ENCODE measurements around the gene SF3B6. TPM values are rescaled to one million over a fixed set of nuclear protein-coding genes. Genes with fewer than 3 reads are reported as not detected.
A peak's percentile ranks its signal among the peaks of the same experiment; 100 is the strongest.

The SF3B6 gene
- total and polyA plus RNA-seq, 9 of the 15 experiments (the other 6 are each of a cell fraction or from before 2014, with no cell fraction given): 146 to 591 (median 295) TPM

DNA sequence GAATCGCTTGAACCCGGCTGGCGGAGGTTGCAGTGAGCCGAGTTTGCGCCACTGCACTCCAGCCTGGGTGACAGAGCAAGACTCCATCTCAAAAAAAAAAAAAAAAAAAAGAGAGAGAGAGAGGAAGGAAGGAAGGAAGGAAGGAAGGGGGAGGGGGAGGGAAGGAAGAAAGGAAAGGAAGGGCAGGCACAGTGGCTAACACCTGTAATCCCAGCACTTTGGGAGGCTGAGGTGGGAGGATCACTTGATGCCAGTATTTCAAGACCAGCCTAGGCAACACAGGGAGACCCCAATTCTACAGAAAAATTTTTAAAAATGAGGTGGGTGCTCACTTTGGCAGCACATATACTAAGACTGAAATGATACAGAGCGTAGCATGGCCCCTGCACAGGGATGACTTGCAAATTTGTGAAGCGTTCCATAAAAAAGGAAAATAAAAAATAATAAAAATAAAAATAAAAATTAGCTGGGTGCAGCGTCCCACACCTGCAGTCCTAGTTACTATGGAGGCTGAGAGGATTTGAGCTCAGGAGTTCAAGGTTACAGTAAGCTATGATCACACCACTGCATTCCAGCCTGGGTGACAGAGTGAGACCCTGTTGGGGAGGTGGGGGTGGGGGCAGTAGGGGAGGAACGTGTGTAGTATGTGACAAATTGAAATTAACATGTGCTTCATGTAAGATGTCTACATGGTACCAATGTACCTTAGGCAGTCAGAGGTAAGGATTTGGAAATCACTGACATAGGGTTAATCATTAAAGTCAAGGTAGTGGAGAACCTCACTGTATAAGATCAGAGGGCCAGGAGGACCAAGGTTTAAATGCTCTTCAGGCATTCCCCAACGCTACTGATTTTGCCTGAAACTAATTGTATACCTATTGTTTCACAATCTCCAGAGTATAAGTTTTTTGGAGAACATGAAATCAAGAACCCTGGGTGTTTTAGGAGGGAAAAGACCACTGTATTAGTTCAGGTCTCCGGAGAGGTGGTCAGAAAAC lies 30.3 kb downstream of the SF3B6 start (continued):
- TF ChIP-seq, protein P1, sequence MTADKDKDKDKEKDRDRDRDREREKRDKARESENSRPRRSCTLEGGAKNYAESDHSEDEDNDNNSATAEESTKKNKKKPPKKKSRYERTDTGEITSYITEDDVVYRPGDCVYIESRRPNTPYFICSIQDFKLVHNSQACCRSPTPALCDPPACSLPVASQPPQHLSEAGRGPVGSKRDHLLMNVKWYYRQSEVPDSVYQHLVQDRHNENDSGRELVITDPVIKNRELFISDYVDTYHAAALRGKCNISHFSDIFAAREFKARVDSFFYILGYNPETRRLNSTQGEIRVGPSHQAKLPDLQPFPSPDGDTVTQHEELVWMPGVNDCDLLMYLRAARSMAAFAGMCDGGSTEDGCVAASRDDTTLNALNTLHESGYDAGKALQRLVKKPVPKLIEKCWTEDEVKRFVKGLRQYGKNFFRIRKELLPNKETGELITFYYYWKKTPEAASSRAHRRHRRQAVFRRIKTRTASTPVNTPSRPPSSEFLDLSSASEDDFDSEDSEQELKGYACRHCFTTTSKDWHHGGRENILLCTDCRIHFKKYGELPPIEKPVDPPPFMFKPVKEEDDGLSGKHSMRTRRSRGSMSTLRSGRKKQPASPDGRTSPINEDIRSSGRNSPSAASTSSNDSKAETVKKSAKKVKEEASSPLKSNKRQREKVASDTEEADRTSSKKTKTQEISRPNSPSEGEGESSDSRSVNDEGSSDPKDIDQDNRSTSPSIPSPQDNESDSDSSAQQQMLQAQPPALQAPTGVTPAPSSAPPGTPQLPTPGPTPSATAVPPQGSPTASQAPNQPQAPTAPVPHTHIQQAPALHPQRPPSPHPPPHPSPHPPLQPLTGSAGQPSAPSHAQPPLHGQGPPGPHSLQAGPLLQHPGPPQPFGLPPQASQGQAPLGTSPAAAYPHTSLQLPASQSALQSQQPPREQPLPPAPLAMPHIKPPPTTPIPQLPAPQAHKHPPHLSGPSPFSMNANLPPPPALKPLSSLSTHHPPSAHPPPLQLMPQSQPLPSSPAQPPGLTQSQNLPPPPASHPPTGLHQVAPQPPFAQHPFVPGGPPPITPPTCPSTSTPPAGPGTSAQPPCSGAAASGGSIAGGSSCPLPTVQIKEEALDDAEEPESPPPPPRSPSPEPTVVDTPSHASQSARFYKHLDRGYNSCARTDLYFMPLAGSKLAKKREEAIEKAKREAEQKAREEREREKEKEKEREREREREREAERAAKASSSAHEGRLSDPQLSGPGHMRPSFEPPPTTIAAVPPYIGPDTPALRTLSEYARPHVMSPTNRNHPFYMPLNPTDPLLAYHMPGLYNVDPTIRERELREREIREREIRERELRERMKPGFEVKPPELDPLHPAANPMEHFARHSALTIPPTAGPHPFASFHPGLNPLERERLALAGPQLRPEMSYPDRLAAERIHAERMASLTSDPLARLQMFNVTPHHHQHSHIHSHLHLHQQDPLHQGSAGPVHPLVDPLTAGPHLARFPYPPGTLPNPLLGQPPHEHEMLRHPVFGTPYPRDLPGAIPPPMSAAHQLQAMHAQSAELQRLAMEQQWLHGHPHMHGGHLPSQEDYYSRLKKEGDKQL (CRISPR knock-in tag; IDR thresholded peaks at IDR 0.05; ENCODE audit: borderline replicate concordance): no peak
- TF ChIP-seq NBN (IDR thresholded peaks at IDR 0.05; ENCODE audit: low read depth) (no peak), ZNF583 (CRISPR knock-in tag; IDR thresholded peaks at IDR 0.05) (no peak), MAFK (IDR thresholded peaks at IDR 0.05; ENCODE audit: low read length) (peak; percentile 9; the same call in 1 of the 2 replicates), SAFB (IDR thresholded peaks at IDR 0.05; ENCODE audit: borderline replicate concordance, low read depth, low read length) (no peak), TBL1XR1 (IDR thresholded peaks at IDR 0.05; ENCODE audit: low read length in 2 of 2) (no peak), ERF (CRISPR knock-in tag; IDR thresholded peaks at IDR 0.05) (no peak), STAT5A (IDR thresholded peaks at IDR 0.05; ENCODE audit: borderline replicate concordance, low read length) (no peak), PML (IDR thresholded peaks at IDR 0.05; ENCODE audit: low read length) (no peak), STAG1 (CRISPR knock-in tag; IDR thresholded peaks at IDR 0.05; ENCODE audit: borderline replicate concordance) (no peak), THRAP3 (IDR thresholded peaks at IDR 0.05; ENCODE audit: borderline replicate concordance) (no peak)
- TF ChIP-seq, protein P2, sequence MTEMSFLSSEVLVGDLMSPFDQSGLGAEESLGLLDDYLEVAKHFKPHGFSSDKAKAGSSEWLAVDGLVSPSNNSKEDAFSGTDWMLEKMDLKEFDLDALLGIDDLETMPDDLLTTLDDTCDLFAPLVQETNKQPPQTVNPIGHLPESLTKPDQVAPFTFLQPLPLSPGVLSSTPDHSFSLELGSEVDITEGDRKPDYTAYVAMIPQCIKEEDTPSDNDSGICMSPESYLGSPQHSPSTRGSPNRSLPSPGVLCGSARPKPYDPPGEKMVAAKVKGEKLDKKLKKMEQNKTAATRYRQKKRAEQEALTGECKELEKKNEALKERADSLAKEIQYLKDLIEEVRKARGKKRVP (CRISPR knock-in tag; IDR thresholded peaks at IDR 0.05): no peak
- TF ChIP-seq, protein P3, sequence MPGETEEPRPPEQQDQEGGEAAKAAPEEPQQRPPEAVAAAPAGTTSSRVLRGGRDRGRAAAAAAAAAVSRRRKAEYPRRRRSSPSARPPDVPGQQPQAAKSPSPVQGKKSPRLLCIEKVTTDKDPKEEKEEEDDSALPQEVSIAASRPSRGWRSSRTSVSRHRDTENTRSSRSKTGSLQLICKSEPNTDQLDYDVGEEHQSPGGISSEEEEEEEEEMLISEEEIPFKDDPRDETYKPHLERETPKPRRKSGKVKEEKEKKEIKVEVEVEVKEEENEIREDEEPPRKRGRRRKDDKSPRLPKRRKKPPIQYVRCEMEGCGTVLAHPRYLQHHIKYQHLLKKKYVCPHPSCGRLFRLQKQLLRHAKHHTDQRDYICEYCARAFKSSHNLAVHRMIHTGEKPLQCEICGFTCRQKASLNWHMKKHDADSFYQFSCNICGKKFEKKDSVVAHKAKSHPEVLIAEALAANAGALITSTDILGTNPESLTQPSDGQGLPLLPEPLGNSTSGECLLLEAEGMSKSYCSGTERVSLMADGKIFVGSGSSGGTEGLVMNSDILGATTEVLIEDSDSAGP (CRISPR knock-in tag; IDR thresholded peaks at IDR 0.05): no peak
- TF ChIP-seq, protein P4, sequence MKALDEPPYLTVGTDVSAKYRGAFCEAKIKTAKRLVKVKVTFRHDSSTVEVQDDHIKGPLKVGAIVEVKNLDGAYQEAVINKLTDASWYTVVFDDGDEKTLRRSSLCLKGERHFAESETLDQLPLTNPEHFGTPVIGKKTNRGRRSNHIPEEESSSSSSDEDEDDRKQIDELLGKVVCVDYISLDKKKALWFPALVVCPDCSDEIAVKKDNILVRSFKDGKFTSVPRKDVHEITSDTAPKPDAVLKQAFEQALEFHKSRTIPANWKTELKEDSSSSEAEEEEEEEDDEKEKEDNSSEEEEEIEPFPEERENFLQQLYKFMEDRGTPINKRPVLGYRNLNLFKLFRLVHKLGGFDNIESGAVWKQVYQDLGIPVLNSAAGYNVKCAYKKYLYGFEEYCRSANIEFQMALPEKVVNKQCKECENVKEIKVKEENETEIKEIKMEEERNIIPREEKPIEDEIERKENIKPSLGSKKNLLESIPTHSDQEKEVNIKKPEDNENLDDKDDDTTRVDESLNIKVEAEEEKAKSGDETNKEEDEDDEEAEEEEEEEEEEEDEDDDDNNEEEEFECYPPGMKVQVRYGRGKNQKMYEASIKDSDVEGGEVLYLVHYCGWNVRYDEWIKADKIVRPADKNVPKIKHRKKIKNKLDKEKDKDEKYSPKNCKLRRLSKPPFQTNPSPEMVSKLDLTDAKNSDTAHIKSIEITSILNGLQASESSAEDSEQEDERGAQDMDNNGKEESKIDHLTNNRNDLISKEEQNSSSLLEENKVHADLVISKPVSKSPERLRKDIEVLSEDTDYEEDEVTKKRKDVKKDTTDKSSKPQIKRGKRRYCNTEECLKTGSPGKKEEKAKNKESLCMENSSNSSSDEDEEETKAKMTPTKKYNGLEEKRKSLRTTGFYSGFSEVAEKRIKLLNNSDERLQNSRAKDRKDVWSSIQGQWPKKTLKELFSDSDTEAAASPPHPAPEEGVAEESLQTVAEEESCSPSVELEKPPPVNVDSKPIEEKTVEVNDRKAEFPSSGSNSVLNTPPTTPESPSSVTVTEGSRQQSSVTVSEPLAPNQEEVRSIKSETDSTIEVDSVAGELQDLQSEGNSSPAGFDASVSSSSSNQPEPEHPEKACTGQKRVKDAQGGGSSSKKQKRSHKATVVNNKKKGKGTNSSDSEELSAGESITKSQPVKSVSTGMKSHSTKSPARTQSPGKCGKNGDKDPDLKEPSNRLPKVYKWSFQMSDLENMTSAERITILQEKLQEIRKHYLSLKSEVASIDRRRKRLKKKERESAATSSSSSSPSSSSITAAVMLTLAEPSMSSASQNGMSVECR (CRISPR knock-in tag; IDR thresholded peaks at IDR 0.05): no peak

Data from K562 (cell line).